A172 (cell line): ENCODE measurements around the gene ASGR2. TPM values are rescaled to one million over a fixed set of nuclear protein-coding genes. Genes with fewer than 3 reads are reported as not detected.
"Not testable (repeated sequence)": the region's sequence is repeated elsewhere in the genome, so short reads cannot be mapped to it uniquely, and the experiment has no call there.

Source experiments
- DNase-seq: peaks from one replicate; pipeline ENCODE4 v3.0.0-alpha.2; 2015; ENCODE audit warnings: low spot score
- total RNA-seq: library from RNA; depleted of rRNA; stranded (reverse); fragments of >200 nt; shearing (Covaris generic); gene quantifications from 2 replicates; pipeline ENCODE4 v1.2.3, GENCODE V29; 2014

ASGR2 gene
- total RNA-seq, 1 experiment from 2014 or later = not detected

DNA sequence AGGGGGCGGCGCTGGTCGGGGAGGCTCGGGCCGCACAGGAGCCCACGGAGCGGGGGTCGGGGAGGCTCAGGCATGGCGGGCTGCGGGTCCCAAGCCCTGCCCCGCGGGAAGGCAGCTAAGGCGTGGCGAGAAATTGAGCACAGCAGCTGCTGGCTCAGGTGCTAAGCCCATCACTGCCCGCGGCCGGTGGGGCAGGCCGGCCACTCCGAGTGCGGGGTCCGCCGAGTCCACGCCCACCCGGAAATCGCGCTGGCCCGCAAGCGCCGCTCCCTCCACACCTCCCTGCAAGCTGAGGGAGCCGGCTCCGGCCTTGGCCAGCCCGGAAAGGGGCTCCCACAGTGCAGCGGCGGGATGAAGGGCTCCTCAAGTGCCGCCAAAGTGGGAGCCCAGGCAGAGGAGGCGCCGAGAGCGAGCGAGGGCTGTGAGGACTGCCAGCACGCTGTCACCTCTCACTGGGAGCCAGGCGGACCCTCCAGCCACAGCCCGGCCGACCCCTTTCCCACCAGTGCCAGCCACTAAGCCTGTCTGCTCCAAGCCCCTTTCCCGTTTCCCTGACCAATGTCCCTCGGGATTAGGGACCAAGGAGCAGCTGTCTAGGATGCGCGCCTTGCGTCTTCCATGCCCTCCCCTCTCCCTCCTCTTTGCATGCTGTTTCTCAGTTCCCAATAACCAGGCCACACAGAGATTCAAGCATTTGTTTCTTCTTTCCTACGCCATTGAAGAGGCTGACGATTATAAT lies 13.8 kb downstream of the ASGR2 start:
- DNase-seq = not testable (repeated sequence)

DNA sequence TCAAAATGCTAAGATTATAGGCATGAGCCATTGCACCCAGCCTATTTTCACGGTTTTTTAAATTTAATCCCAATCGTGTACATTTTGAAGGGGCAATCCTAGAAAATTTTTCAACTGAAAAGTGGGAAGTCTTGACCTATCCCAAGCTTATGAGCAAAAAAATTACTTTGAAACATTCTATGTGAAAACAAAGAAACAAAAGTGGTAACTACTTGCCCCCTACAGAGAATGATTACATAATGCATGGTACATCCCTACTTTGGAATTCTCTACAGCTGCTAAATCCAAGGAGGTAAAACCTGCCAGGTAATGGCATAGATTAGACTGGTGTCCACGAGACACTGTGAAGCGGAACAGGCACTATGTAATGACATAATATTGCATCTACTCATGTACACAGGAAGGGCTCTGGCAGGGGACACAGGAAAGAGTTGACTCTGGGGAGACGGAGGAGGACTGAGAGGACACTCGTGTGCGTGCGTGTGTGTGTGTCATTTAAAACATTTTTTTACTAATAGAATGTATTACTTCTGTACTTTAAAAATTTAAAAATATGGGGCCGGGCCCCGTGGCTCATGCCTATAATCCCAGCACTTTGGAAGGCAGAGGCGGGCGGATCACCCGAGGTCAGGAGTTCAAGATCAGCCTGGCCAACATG lies 15.7 kb downstream of the ASGR2 start:
- DNase-seq = no peak

DNA sequence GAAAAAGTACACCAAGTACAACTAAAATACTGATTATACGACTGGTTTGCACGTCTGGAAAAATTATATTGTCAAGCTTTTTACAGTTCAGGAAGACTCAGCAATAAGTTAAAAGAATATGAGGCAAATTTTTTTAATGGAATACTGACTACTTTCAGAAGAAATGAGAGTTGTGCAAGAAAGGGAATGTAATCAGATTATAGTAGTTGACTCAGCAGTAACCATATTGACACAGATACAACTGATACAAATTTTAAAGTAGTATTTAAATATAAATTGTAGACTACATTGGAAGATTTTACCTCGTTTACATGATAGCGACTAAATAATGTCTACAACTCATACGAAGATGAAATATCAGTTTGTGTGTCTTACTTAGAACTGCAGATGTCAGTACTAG lies 16.7 kb downstream of the ASGR2 start:
- no peak for DNase-seq

DNA sequence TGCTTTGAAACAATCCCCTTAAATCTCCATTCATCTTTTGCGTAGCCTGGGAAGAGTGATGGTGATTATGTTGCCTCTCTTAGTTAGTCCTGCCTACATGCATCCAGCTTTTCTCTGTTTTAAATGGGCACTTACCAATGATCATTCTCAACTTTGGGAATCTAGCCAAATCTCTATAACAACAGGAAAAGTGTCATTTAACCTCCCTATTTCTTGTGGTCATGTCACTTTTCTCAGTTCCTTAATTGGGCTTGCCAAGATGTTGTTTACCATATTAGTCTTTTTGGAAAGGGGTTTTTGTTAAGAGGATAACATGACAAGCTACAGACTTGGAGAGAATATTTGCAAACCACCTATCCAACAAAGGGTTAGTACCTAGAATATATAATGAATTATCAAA lies 19.0 kb downstream of the ASGR2 start:
- no peak for DNase-seq

DNA sequence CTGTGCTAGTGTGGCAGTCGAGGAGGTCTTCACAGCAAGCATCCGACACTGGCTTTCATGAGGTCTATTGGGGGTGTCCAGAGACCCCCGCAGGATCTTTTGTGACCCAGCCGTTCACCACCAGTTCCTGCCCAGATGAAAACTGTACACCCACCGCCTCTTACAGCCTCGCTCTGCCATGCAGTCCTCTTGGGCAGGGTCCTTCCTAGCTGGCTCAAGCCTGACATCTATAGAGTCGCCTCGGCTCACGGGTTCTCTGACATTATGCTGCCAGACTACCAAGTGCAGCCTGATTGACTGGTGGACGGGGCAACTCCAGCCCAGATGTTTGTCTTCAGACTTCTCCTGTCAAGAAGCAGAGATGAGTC lies 20.0 kb downstream of the ASGR2 start:
- DNase-seq = no peak

DNA sequence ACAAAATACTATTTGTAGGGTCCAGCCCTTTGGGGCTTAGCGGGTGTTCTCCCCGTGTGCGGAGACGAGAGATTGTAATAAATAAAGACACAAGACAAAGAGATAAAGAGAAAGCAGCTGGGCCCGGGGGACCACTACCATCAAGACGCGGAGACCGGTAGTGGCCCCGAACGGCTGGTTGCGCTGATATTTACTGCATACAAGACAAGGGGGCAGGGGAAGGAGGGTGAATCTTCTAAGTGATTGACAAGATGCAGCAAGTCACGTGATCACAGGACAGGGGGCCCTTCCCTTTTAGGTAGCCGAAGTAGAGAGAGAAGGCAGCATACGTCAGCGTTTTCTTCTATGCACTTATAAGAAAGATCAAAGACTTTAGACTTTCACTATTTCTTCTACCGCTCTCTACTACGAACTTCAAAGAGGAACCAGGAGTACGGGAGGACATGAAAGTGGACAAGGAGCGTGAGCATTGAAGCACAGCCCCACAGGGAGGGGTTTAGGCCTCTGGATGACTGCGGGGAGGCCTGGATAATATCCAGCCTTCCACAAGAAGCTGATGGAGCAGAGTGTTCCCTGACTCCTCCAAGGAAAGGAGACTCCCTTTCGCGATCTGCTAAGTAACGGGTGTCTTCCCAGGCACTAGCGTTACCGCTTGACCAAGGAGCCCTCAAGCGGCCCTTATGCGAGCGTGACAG lies 23.2 kb downstream of the ASGR2 start:
- DNase-seq = not testable (repeated sequence)

DNA sequence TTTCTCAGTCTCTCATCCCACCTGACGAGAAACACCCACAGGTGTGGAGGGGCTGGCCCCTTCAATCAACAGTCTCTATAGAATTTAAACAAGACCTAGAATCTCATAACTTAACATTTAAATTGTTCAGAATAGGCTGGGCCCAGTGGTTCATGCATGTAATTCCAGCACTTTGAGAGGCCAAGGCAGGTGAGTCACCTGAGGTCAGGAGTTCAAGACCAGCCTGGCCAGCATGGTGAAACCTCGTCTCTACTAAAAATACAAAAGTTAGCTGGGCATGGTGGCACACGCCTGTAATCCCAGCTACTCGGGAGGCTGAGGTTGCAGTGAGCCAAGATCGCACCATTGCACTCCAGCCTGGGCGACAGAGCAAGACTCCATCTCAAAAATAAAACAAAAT lies 25.1 kb downstream of the ASGR2 start:
- not testable (repeated sequence) for DNase-seq

DNA sequence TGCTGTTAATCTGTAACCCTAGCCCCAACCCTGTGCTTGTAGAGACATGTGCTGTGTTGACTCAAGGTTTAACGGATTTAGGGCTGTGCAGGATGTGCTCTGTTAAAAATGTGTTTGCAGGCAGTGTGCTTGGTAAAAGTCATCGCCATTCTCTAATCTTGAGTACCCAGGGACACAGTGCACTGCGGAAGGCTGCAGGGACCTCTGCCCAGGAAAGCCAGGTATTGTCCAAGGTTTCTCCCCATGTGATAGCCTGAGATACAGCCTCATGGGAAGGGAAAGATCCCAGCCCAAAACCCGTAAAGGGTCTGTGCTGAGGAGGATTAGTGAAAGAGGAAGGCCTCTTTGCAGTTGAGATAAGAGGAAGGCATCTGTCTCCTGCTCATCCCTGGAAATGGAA lies 26.2 kb downstream of the ASGR2 start:
- DNase-seq = not testable (repeated sequence)

DNA sequence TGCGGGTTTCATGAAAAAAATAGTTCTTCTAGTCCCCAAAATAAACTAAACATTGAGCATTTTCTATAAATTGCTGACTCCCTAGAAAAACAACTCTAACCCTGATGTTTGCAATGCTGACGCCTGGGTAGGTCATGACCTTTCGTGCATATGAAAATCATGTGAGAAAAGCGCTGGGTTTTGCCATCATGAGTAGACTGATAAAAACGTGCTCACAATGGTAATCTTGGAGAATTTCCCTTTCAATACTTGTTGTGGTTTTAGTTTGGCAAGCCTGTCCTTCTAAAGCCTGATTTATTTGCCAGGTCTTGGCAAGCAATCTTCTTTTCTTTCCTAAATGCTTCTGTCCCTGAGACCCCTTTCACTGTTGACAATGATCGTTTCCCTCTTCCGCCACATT lies 30.5 kb downstream of the ASGR2 start:
- DNase-seq = no peak

DNA sequence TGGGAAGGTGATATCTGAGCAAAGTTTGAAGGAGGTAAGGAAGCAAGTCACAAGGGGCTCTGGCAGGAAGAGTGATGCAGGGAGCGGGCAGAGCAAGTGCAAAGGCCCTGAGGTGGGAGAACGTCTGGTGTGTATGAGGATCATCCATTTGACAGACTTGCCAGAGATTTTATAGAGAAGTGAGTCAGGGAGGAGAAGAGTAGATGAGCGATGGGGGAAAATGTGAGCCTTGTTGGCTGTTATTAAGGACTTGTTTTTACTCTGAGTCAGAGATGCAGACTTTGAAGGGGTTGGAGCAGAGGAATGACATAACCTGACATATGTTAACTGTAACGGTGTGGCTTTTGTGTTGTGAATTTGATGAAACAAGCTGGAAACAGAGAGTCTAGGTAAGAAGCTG lies 31.0 kb downstream of the ASGR2 start:
- peak; percentile 70 for DNase-seq

DNA sequence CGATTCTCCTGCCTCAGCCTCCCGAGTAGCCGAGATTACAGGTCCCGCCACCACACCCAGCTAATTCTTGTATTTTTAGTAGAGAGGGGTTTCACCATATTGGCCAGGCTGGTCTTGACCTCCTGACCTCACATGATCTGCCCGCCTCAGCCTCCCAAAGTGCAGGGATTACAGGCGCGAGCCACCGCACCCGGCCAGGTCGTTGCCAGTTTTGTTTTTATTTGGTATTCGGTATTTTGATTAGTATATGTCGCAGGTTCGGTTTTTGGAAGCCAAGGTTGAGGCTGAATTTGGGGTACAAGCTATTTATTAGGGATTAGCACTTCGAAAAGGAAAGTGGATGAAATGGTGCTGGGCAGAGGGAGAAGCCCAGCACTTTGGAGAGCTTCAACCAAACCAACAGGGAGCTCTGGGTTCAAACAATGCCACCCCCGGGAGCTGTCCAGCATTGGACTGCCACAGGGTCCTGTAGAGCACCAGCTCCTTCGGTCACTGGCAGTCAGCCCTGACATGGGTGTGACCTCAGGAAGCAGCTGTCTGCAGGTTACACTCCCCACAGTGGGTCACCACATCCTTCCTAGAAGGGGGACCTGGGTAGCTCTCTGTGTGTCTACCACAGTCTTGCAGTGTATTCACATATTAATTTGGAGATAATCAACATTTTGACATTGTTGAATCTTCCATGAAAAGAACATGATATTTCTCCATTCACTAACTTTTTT lies 33.1 kb downstream of the ASGR2 start:
- DNase-seq = no peak

DNA sequence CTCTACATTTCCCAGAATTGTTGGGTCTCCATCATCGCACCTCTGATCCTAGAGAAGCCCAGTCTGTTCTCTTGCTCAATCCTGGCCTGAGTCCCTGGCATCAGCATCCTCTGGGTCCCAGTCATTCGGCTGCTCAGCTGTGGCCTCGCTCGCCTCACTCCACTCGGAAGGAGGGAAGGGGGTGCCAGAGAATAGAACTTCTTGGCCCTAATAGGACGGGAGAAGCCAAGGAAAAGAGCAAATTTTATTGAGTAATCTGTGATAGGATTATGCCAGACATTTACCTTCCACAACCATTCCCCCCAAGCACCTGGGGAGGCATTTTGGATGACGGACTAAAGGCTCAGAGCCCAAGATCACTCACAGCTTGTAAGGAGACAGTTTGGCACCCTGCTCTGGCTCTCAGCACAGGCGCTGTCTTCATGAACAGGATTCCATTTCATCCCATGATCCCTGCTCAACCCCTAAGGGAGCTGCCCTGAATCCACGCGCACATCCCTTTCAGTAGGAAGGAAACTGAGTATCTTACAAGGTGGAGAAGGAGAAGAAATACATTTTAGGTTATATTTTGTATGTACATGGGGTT lies 34.1 kb downstream of the ASGR2 start:
- no peak for DNase-seq

DNA sequence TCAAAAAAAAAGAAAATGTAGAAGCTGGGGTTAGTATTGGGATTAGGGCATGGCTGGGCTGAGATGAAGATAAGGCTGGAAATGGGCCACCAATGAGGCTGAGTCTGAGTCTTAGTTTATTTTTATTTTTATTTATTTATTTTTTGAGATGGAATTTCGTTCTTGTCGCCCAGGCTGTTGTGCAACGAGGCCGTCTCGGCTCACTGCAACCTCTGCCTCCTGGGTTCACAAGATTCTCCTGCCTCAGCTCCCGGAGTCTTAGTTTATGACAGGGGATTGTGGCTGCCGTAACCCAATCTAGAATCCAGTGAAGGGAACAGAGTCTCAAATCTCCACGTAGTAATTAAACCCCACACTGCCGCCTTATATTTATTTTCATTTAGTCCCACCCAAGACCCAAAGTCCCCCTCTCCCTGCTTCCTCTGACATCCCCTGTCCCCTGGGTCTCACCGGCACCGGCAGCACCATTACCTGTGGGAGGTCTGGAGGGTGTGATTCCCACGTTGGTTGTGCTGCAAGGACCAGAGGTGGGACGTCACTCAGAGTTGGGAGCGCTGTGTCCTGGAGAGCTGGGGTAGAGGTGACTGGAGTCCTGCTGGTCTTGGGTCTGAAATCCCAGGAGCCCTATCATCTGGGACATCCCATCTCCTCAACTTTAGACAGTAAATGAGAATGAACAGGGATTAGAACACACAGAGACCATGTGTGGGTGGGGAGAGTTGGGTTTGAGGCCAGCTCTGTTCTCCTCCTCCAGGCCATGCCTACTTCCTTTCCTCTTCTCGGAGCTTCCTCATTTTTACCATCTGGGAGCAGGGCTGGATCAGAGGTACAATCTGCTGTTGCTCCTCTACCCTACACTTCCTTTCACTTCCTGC lies 34.8 kb downstream of the ASGR2 start, which contains the start of gene CLEC10A:
TSS of gene CLEC10A (minus strand) at position 671 of the 875 bp plus-strand sequence. CDS start 1,439 bp downstream, outside the sequence.
- no peak for DNase-seq

DNA sequence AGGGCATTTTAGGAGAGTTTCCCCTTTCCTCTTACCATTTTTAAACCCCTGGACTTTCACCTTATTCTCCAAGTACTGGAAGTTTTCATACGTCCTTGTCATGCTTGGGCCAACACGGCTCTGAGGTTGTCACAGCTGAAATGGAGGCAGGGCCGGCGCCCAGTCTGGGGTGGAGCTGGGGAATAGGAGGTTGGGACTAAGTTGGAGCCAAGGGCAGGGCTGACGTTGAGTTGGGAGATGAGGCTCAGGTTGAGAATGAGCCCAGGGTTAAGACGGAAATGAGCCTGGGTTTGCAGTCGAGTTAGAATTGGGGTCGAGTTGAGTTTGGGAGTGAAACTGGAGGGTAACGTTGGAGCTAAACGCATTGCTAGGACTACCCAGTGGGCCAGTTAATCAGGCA lies 35.9 kb downstream of the ASGR2 start:
- DNase-seq = no peak

DNA sequence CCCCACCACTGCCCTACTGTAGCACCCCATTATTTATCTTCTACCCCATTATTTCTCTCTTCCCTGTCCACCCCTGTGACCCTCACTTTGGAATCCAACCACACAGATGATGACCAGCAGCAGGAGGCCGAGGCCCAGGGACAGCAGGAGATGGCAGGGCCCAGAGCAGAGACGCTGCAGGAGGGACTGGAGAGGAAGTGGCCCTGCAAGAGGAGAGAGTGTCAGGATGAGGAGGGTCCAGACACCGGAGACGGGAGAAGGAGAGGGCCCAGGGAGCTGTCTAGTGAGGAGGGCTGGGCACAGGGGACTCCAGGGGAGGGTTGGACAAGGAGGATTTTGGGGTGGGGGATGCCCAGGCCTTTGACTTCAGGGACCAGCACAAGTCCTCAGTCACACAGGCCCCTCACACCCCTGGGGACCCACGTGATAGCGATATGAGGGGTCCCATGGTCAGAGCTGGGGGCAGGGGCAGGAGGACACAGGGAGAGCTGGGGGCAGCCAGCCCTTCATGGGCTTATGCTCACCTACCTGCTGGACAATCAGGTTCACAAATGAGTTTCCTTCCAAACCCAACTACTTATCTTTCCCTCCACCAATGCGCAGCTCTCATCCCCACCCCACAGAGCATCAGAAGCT lies 36.6 kb downstream of the ASGR2 start:
- no peak for DNase-seq

DNA sequence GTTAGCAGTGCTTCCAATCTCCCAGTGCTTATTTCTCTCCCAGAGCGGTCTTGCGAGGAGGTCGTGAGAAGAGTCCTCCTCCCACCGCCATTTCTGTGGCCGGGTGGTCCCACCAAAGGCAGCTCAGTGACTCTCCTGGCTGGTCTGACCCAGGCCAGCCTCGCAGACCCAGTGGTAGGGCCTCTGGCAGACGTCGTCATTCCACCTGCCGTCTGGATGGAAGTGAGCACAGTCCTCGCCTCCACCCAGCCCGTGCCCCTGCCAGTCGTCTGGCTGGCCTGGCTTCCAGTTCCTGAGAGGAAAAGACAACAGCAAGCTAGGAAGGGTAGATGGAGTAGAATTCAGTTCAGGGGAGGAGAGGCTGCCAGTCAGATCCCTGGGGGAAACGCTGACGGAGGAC lies 39.7 kb downstream of the ASGR2 start:
- DNase-seq = no peak

DNA sequence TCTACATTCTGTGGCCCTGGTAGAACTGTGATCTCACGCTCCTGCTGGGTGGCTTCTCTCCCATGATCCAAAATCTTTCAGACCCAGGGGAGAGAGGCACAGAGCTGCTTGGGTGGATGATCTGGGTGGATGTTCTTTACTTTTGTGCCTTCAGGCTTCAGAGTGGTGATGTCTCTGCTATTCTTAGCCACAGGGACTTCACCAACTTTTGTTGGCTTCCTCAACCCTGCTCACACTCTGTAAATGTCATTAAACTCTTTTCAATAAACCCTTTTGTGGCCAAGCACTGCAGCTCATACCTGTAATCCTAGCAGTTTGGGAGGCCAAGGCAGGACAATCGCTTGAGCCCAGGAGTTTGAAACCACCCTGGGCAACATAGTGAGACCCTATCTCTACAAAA lies 42.2 kb downstream of the ASGR2 start:
- no peak for DNase-seq

DNA sequence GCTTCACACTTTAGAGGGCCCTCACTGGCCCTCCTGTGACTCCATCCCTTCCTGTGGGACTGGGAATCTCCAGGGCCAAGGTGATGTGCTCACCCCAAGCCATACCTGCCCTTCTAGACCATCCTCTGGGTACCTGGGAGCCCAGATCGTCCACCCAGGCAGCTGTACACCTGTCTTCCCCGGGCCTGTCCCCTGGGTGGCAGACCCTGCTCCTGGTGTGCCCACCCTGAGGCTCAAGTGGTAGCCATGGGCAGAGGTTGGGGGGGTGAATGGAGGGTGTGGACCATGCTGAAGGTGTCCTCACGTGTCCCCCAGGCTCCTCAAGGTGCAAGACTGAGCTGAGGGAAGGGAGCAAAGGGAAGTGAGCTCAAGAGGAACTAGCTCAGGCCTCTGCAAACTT lies 43.9 kb downstream of the ASGR2 start:
- DNase-seq = no peak

DNA sequence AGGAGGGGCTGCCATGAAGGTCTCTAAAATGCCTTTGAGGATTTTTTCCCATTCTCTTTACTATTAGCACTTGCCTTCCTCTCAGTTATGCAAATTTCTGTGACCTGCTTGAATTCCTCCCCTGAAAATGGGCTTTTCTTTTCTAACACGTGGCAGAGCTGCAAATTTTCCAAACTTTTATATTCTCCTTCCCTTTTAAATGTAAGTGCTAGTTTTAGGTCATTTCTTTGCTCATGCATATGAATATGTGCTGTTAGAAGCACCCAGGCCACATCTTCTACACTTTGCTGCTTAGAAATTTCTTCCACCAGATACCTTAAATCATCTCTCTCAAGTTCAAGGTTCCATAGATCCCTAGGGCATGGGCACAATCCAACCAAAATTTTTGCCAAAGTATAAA lies 46.4 kb downstream of the ASGR2 start:
- no peak for DNase-seq

DNA sequence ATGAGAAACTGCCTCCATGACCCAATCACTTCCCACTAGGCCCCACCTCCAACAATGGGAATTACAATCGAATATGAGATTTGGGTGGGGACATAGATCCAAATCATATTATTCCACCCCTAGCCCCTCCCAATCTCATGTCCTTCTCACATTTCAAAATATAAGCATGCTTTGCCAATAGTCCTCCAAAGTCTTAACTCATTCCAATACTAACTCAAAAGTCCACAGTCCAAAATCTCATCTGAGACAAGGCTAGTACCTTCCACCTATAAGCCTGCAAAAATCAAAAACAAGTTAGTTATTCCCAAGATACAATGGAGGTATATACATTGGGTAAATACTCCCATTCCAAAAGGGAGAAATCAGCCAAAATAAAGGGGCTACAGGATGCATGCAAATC lies 47.4 kb downstream of the ASGR2 start:
- no peak for DNase-seq
